Pancreas (tissue), 10 donors: ENCODE results near the gene KRTAP10-2. TPM values are rescaled to one million over a fixed set of nuclear protein-coding genes. Genes with fewer than 3 reads are reported as not detected.

Source experiments
- ATAC-seq, 4 donors: fragments of 200-7000 bp; cut with Tn5 transposase; one replicate each; pipeline versions ENCODE4 v1.8.0 to v1.9.1; 2020; ENCODE audit warnings: mild to moderate bottlenecking in 4 of 4, moderate library complexity in 4 of 4
- DNase-seq, 6 donors: peaks; one replicate each; pipeline ENCODE4 v3.0.0-alpha.2; 2020
- FAIRE-seq: peaks from 2 replicates; lab custom pipeline; 2012; peaks lifted over from hg19 to GRCh38; lab: Jason Lieb, UNC
- H3K27ac ChIP-seq, 4 donors: fragments of 200-600 bp; sonication (generic); 1 replicate in 3 of 4; 2 replicates in 1 of 4; pipeline versions ENCODE4 v1.5.0 to v1.8.0; 2020
- H3K27me3 ChIP-seq, 4 donors: fragments of 200-600 bp; one replicate each; pipeline ENCODE4 v1.8.0; 2021
- H3K36me3 ChIP-seq, 3 donors: fragments of 200-600 bp; sonication (generic) in 1 of 3; one replicate each; pipeline versions ENCODE4 v1.5.0 to v1.8.0; 2020 to 2021
- H3K4me1 ChIP-seq, 3 donors: fragments of 200-600 bp; one replicate each; pipeline ENCODE4 v1.8.0; 2021
- H3K4me3 ChIP-seq, 4 donors: fragments of 200-600 bp; sonication (generic) in 2 of 4; one replicate each; pipeline versions ENCODE4 v1.5.0 to v1.8.0; 2020 to 2021
- H3K9me3 ChIP-seq, 4 donors: fragments of 200-600 bp; one replicate each; pipeline ENCODE4 v1.8.0; 2021
- WGBS, 2 donors: extraction: QIAGEN DNeasy Blood & Tissue Kit; methylation state at CpG; one replicate each; pipeline ENCODE4 v1.1.7; 2013; 5-methylcytosine and 5-hydroxymethylcytosine counted together
- intact Hi-C, 3 donors: fragments of 100-400 bp; cut with DNase I; formaldehyde crosslinking; loops; one replicate each; pipeline versions ENCODE4 v1.11.1 to v1.14.2; 2022
- polyA plus RNA-seq, 2 donors: library from polyadenylated mRNA; stranded (reverse); fragments of 200-250 nt; gene quantifications; one replicate each; pipeline ENCODE4 v1.2.3, GENCODE V29; 2013
- total RNA-seq, 6 donors: library from RNA; stranded (reverse); fragmentation: NEBNext Ultra II Directional in 4 of 6; extraction: Animal tissue kit (Norgen Biotek cat#: 25700) in 4 of 6; gene quantifications; one replicate each; pipeline versions ENCODE4 v1.2.1 to v1.2.4, GENCODE V29; 2021 to 2023
- TF ChIP-seq, protein P1 (sequence below), 4 donors: fragments of 200-600 bp; sonication (generic) in 3 of 4; IDR thresholded peaks; one replicate each; pipeline versions ENCODE4 v1.5.0 to v1.8.0; 2021; ENCODE audit warnings: antibody characterized with exemption in 4 of 4
- donor health status: healthy with polysubstance abuse.
- donor health status: DM: no; HTN: no; CAD: no; lungs with moderate emphysema.
- donor health status: DM: no; HTN: no; CAD: no.
- donor health status: control.
- donor health status: control.
- donor health status: Bipolar disorder and iron deficiency.
- donor health status: DM: yes; HTN: yes; CAD: no.
- donor health status: DM: no; HTN: no; CAD: no.
- donor health status: DM: no; HTN: no; CAD: no.
- donor health status: DM: yes; HTN: yes; CAD: no.

Gene KRTAP10-2
- total and polyA plus RNA-seq, 8 donors = not detected

DNA sequence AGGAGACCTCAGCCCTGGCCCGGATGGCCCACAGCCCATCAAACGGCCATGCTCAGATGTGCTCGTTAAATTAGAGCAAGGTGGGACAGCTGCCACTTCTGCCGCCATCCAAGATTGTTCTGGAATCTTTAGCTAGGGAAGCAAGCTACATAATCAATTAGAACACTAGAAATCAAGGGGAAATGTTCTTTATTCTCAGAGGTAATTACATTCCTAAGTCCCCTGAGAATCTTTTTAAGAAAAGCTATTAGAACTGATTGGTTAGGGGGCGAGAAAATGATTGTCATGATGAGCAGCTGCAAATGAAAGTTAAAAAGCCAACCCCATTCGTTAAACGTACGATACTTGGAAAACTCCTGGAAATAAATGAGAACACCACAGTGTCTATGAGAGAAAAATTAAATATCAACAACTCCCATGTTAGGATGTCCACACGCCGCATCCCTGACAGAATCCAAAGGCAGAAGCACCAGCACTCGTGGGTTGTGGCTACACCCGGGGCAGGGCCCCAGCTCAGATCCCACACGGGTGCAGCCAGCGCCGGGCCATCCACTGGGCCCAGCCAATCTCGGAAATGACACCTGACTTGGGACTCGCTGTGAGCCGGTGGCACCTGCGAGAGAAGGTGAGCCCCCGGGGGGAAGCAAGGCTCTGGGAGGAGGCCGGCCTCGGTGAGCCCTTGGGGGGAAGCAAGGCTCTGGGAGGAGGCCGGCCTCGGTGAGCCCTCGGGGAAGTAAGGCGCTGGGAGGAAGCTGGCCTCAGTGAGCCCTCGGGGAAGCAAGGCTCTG lies 48.9 kb downstream of the KRTAP10-2 start:
- FAIRE-seq = no peak
- peak in 2 of 6 donors; percentile 35 to 64 for DNase-seq
- no peaks in the 10 kb centered on the region for H3K9me3 ChIP-seq
- no peak overlapping the region for H3K27ac ChIP-seq
- no peaks in the 10 kb centered on the region for H3K36me3 ChIP-seq
- intact Hi-C loops = no loop called here
- 80 to 90% methylated on average over 27 of the region's 27 CpGs for WGBS, 2 donors
- TF ChIP-seq, protein P1, sequence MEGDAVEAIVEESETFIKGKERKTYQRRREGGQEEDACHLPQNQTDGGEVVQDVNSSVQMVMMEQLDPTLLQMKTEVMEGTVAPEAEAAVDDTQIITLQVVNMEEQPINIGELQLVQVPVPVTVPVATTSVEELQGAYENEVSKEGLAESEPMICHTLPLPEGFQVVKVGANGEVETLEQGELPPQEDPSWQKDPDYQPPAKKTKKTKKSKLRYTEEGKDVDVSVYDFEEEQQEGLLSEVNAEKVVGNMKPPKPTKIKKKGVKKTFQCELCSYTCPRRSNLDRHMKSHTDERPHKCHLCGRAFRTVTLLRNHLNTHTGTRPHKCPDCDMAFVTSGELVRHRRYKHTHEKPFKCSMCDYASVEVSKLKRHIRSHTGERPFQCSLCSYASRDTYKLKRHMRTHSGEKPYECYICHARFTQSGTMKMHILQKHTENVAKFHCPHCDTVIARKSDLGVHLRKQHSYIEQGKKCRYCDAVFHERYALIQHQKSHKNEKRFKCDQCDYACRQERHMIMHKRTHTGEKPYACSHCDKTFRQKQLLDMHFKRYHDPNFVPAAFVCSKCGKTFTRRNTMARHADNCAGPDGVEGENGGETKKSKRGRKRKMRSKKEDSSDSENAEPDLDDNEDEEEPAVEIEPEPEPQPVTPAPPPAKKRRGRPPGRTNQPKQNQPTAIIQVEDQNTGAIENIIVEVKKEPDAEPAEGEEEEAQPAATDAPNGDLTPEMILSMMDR (IDR thresholded peaks at IDR 0.05) = no peak
- no peaks in the 10 kb centered on the region for H3K4me1 ChIP-seq
- H3K4me3 ChIP-seq = no peak overlapping the region
- no peak for ATAC-seq
- H3K27me3 ChIP-seq = no peaks in the 10 kb centered on the region

Other genes starting within 250 kb of the KRTAP10-2 start
- gene CFAP410, start 212.1 kb downstream of the KRTAP10-2 start, total RNA-seq = 10 to 100 TPM; 10.3 to 20.1 (median 15.2) TPM
- gene CFAP410, start 212.1 kb downstream of the KRTAP10-2 start, polyA plus RNA-seq = 100 to 1,000 TPM in 1 of 2 donors, 10 to 100 TPM in 1; 83.9 to 118 TPM
- gene TRPM2, start 197.9 kb downstream of the KRTAP10-2 start, total RNA-seq = 1 to 10 TPM in 3 of 6 donors, under 1 TPM in 3; 0.46 to 8.7 (median 1.3) TPM
- gene TRPM2, start 197.9 kb downstream of the KRTAP10-2 start, polyA plus RNA-seq = 1 to 10 TPM; 4.0 to 5.0 TPM
- gene LRRC3, start 96.0 kb downstream of the KRTAP10-2 start, total RNA-seq = 1 to 10 TPM in 1 of 6 donors, under 1 TPM in 5; 0.35 to 1.7 (median 0.45) TPM
- under 1 TPM; 0.46 to 0.66 TPM for gene LRRC3, start 96.0 kb downstream of the KRTAP10-2 start, polyA plus RNA-seq
- gene KRTAP10-1, start 11.3 kb downstream of the KRTAP10-2 start, total RNA-seq = not detected
- gene KRTAP10-1, start 11.3 kb downstream of the KRTAP10-2 start, polyA plus RNA-seq = not detected
- gene KRTAP10-3, start 7.3 kb upstream of the KRTAP10-2 start, total RNA-seq = not detected
- not detected for gene KRTAP10-3, start 7.3 kb upstream of the KRTAP10-2 start, polyA plus RNA-seq
- not detected for gene KRTAP10-4, start 22.2 kb upstream of the KRTAP10-2 start, total RNA-seq
- not detected for gene KRTAP10-4, start 22.2 kb upstream of the KRTAP10-2 start, polyA plus RNA-seq
- gene KRTAP10-5, start 29.1 kb upstream of the KRTAP10-2 start, total RNA-seq = not detected
- not detected for gene KRTAP10-5, start 29.1 kb upstream of the KRTAP10-2 start, polyA plus RNA-seq
- not detected for gene KRTAP10-6, start 41.0 kb upstream of the KRTAP10-2 start, total RNA-seq
- not detected for gene KRTAP10-6, start 41.0 kb upstream of the KRTAP10-2 start, polyA plus RNA-seq
- gene KRTAP10-7, start 49.1 kb upstream of the KRTAP10-2 start, total RNA-seq = not detected
- not detected for gene KRTAP10-7, start 49.1 kb upstream of the KRTAP10-2 start, polyA plus RNA-seq
- gene KRTAP10-8, start 60.6 kb upstream of the KRTAP10-2 start, total RNA-seq = not detected
- not detected for gene KRTAP10-8, start 60.6 kb upstream of the KRTAP10-2 start, polyA plus RNA-seq
- not detected for gene KRTAP10-9, start 75.6 kb upstream of the KRTAP10-2 start, total RNA-seq
- not detected for gene KRTAP10-9, start 75.6 kb upstream of the KRTAP10-2 start, polyA plus RNA-seq
- gene KRTAP10-10, start 85.9 kb upstream of the KRTAP10-2 start, total RNA-seq = not detected
- not detected for gene KRTAP10-10, start 85.9 kb upstream of the KRTAP10-2 start, polyA plus RNA-seq
- gene KRTAP10-11, start 94.9 kb upstream of the KRTAP10-2 start, total RNA-seq = not detected
- gene KRTAP10-11, start 94.9 kb upstream of the KRTAP10-2 start, polyA plus RNA-seq = not detected
- gene KRTAP12-4, start 103.2 kb upstream of the KRTAP10-2 start, total RNA-seq = not detected
- gene KRTAP12-4, start 103.2 kb upstream of the KRTAP10-2 start, polyA plus RNA-seq = not detected
- not detected for gene KRTAP12-3, start 106.4 kb upstream of the KRTAP10-2 start, total RNA-seq
- not detected for gene KRTAP12-3, start 106.4 kb upstream of the KRTAP10-2 start, polyA plus RNA-seq
- not detected for gene KRTAP12-2, start 115.4 kb upstream of the KRTAP10-2 start, total RNA-seq
- gene KRTAP12-2, start 115.4 kb upstream of the KRTAP10-2 start, polyA plus RNA-seq = not detected
- not detected for gene KRTAP12-1, start 130.7 kb upstream of the KRTAP10-2 start, total RNA-seq
- not detected for gene KRTAP12-1, start 130.7 kb upstream of the KRTAP10-2 start, polyA plus RNA-seq
- gene KRTAP10-12, start 145.7 kb upstream of the KRTAP10-2 start, total RNA-seq = not detected
- gene KRTAP10-12, start 145.7 kb upstream of the KRTAP10-2 start, polyA plus RNA-seq = not detected
- gene TSPEAR, start 160.1 kb upstream of the KRTAP10-2 start, total RNA-seq = under 1 TPM in 5 of 6 donors, not detected in 1; 0.05 to 0.31 (median 0.17) TPM
- 1 to 10 TPM in 1 of 2 donors, under 1 TPM in 1; 0.42 to 1.4 TPM for gene TSPEAR, start 160.1 kb upstream of the KRTAP10-2 start, polyA plus RNA-seq